ENCODE results near the gene GSTM1.

DNA sequence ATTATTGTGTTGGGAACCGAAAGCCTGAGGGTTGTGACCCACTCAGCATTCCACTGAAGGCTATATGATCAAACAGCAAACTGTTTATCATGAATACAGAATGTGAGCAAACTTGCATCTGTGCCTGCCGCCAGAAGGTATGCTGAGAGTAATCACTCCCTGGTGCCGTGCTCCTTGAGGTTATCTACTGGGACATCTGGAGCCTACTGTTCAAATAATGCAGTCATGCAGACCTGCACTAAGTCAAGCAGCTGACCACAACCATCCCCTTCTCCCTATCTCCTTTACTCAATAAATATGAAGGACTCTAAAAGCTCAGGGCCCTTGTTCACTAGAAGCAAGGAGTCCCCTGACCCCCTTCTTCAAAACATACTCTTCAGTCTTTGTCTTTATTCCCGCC is 37.9 kb downstream of the GSTM1 start:
- TF ChIP-seq, protein P1, sequence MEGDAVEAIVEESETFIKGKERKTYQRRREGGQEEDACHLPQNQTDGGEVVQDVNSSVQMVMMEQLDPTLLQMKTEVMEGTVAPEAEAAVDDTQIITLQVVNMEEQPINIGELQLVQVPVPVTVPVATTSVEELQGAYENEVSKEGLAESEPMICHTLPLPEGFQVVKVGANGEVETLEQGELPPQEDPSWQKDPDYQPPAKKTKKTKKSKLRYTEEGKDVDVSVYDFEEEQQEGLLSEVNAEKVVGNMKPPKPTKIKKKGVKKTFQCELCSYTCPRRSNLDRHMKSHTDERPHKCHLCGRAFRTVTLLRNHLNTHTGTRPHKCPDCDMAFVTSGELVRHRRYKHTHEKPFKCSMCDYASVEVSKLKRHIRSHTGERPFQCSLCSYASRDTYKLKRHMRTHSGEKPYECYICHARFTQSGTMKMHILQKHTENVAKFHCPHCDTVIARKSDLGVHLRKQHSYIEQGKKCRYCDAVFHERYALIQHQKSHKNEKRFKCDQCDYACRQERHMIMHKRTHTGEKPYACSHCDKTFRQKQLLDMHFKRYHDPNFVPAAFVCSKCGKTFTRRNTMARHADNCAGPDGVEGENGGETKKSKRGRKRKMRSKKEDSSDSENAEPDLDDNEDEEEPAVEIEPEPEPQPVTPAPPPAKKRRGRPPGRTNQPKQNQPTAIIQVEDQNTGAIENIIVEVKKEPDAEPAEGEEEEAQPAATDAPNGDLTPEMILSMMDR (IDR thresholded peaks at IDR 0.05; ENCODE audit: low read depth, low read length), result no peak
- TF ChIP-seq POLR2A (IDR thresholded peaks at IDR 0.05; ENCODE audit: extremely low read depth, insufficient read length), result no peak

Measured in NB4 (cell line).